GM19238 (cell line): Measurements from ENCODE around the gene TLX1.

Experiments used
- DNase-seq: peaks from one replicate; pipeline ENCODE4 v3.0.0; 2011; ENCODE audit warnings: low spot score; ENCODE audit not compliant: insufficient read length

Gene TLX1

GRCh38 chr10:101134299-101135127 is 3.4 kb downstream of the TLX1 start:
- DNase-seq: no peak

DNA sequence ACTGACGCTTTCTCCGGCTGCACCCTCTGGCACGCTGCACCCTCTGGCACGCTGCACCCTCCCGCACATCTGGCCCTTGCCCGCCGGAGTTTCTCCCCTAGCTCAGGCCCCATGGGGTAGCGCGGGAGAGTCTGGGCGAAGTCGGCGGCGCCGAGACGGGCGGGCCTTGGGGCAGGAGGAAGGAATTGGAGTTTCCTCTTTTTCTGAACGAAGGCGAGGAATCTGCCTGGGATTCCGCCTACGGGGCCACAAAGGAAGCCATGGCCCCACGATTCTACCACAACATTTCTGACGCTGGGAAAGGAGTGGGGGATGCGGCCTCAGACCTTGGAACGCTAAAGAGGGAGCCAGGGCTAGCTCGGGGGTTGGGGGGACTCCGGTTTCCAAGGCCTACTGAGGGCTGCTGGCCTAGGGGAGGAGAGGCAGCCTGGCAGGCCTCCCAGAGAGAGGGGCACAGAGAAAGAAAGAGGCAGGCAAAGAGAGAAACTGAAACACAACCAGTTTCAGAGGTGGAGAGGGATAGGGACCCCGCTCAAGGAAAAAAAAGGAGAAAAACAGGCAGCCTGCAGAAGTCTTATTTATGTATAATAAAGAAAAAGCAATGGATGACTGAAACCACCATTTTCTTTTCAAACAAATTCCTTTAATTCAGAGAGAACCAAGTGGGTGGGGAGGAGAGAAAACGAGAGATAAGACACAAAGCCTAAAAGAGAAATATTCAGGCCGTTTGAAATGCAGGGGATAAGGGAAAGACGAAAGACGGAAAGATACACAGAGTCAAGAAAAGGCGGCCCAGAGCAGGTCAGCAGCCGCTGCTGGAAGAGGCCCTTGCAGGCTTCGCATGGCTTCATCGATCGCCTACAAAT is 4.3 kb downstream of the TLX1 start:
- no peak for DNase-seq

GRCh38 chr10:101136007-101136707 is 5.1 kb downstream of the TLX1 start:
- DNase-seq: no peak

DNA sequence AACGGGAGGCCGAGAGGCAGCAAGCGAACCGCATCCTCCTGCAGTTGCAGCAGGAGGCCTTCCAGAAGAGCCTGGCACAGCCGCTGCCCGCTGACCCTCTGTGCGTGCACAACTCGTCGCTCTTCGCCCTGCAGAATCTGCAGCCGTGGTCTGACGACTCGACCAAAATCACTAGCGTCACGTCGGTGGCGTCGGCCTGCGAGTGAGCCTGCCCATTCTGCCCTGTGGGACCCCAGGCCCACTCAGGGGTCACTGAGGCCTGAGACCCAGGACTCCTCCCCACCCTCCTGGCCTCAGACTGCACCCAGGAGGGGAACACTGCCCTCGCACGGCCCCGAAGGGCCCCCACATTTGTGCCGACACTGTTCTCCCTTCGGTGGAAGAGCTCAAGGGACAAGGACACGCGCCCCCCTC is 5.6 kb downstream of the TLX1 start:
- no peak for DNase-seq

- no peak for DNase-seq
These were observed 6.2 kb downstream of the TLX1 start for GRCh38 chr10:101137271-101137670.

DNA sequence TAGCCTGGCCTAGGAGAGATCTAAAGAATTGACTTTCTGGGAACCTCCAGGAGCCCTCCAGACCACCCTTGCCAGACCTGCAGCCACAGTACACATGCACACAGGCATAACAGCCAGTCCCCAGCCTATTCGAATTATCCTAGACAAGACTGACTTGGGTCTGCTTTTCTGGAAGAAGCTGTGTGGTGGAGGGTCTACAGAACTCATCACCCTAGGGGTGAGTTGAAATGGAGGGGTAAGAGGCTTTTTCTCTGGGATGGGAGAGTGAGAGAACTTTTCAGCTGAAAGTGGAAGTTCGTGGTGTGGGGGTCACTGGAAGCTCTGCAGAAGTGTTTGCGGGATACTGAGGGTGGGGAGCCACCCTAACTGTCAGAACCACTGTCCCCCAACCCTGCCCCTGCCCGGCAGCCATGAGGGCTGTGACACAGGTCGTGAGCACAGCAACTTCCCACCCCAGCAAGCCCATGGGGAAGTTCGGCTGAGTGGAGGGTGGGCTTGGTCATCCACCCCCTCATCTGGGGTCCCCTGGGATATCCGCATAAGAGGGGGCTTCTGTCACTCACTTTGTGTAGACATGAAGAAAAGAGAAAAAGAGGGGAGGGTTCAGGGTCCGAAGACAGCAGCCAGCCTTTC is 7.8 kb downstream of the TLX1 start:
- no peak for DNase-seq

GRCh38 chr10:101139421-101139911 is 8.4 kb downstream of the TLX1 start:
- no peak for DNase-seq

GRCh38 chr10:101140084-101140949 is 9.2 kb downstream of the TLX1 start:
- DNase-seq: no peak

GRCh38 chr10:101140950-101141615 is 10.0 kb downstream of the TLX1 start:
- no peak for DNase-seq

DNA sequence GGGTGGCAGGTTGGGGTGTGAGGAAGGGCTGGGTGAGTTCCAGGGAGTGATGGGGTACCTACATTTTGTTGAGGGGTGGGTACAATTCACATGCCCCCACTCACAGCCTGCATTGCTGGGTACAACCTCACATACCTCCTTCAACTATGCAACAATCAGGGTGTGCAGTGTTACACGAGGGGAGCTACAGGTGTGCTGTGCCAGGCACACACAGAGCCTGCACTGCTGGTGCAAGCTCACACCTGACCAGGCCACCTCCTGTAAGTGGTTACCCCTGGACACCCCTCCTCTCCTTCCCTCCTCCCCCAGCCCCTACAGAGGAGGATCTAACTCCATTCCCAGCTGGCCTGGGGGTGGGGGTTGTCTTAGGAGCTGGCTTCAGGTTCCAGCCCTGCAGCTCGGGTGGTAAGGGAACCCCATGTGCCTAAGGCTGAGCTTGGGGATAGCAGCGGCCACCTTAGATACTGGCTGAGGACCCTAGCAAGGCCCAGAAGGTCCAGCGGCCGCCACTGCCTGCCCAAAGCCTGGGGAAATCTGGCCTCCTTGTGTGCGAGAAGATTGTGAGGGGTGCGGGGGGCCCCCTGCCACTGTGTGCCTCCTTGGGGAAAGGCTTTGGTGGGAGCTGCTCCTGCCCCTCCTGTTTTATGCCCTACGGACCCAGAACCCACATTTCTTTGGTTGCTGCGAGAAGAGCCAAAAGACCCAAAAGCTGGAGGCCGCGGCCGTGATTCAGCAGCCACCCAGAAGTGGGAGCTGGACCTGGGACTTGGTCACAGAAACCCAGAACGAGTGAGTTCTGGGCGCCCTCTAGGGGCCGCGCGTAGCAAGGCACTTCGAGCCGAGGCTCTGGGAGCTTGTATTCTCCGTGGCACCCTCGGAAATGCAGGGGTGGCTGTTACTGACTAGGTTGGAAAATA is 10.8 kb downstream of the TLX1 start:
- DNase-seq: peak; percentile 81

DNA sequence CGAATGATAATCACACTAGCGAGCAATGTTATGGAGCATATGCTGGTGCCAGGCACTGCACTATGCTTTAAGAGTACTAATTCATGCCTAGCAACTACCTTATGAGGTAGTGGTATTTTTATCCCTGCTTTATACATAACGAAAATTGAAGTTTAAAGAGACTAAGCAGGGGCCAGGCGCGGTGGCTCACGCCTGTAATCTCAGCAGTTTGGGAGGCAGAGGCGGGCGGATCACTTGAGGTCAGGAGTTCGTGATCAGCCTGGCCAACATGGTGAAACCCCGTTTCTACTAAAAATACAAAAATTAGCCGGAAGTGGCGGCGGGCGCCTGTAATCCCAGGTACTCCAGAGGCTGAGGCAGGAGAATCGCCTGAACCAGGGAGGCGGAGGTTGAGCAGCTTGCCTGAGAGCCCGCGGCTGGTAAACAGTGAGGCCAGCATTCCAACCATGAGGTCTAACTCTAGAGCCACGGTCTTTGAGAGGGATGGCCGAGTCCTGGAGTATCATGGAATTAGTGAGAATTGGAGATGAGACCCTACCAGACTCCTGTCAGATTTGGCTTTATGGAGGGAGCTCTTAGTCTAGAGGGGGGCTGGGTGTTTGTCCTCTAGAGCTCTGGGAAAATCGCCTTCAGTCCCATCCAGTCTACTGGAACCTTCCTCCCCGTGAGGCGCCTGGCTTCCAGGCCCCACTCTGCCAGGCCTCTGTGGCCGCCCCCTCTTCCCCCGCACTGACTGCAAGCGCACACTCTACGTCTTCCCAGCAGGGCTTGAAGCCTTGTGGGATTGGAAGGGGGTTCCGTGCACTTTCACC is 11.6 kb downstream of the TLX1 start:
- DNase-seq: no peak

DNA sequence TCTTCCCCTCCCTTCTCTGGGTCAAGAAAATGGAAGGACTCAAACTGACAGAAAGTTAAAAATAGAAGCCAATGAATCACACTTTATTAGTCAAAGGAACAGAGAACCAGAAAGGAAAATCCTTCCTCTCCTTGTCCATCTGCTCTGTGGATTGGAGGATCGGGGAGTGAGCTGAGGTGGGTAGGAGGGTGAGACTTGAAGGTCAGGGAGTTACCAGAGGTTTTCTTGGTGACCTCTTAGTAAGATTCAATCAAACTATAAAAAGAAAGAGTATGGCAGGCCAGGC is 12.2 kb downstream of the TLX1 start:
- DNase-seq: no peak

- DNase-seq: no peak
These were observed 13.0 kb downstream of the TLX1 start for GRCh38 chr10:101144053-101144452.

GRCh38 chr10:101145145-101145544 is 14.0 kb downstream of the TLX1 start:
- DNase-seq: no peak

DNA sequence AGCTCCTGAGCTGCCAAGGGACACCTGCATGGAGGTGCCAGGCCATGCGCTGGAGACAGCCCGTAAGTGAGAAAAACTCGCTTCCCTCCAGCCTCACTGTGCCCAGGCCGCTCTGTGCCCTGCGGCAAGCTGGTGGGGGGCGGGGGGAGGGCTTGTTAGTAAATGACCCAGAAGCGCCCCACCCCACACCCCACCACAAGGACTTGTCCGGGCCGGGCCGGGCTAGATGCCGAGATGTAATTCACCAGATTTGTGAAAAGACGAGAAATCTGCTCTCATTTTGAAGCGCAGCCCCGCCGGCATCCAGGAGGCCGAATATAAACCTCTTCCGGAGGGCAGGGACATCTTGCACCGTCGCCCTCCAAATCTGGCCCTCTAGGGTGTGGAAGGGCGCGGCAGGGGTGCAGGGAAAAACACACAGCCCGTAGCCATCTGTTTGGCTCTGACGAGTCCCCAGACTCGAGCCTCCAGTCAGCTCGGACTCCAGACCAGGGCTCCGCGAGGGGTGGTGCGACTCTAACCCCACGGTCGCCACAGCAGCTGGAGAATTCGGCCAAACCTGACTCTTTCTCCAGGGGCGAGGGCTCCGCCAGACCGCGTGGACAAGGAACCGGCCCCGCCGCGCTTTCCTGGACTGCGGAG is 14.8 kb downstream of the TLX1 start:
- DNase-seq: no peak

- DNase-seq: no peak
These were observed 15.5 kb downstream of the TLX1 start for GRCh38 chr10:101146392-101147251.

GRCh38 chr10:101151395-101151794 is 20.3 kb downstream of the TLX1 start:
- no peak for DNase-seq
